GM13977 (cell line): ENCODE data around the gene CREBL2.
"Not testable (repeated sequence)": the region's sequence is repeated elsewhere in the genome, so short reads cannot be mapped to it uniquely, and the experiment has no call there.

Experiments
- DNase-seq: peaks from one replicate; pipeline ENCODE4 v3.0.0; 2012; ENCODE audit warnings: low spot score
- CTCF ChIP-seq: IDR thresholded peaks from 2 replicates; pipeline ENCODE4 v1.5.1; 2012; ENCODE audit warnings: mild to moderate bottlenecking, control low read depth; ENCODE audit not compliant: insufficient read depth; ENCODE audit errors: extremely low read depth, missing control alignments
- in situ Hi-C: fragments of 300-500 bp; cut with MboI; formaldehyde crosslinking; loops from one replicate; pipeline ENCODE4 v1.12.0; 2022; ENCODE audit warnings: low sequenced_read_pairs, low pct_unique_long_range_greater_than_20kb, mixed read lengths, inconsistent platforms; ENCODE audit not compliant: unreplicated experiment

Gene CREBL2

GRCh38 chr12:12610711-12611110 is 965 bp upstream of the CREBL2 start:
- no peak for TF ChIP-seq CTCF

GRCh38 chr12:12612358-12612757 is 682 bp downstream of the CREBL2 start:
- in situ Hi-C loops = no loop called here
- no peak for TF ChIP-seq CTCF

More at GRCh38 chr12:12610711-12611110, 965 bp upstream of the CREBL2 start:
- in situ Hi-C loops = no loop called here
- no peak for DNase-seq

GRCh38 chr12:12613344-12613743 is 1.7 kb downstream of the CREBL2 start:
- no peak for DNase-seq
- in situ Hi-C loops = no loop called here
- no peak for TF ChIP-seq CTCF

More at GRCh38 chr12:12612358-12612757, 682 bp downstream of the CREBL2 start:
- peak; percentile 46 for DNase-seq

- no peak for TF ChIP-seq CTCF
- DNase-seq = no peak
- in situ Hi-C loops = no loop called here
Observed at GRCh38 chr12:12614342-12614741, 2.7 kb downstream of the CREBL2 start.

- no peak for DNase-seq
- in situ Hi-C loops = no loop called here
- TF ChIP-seq CTCF = no peak
Observed at GRCh38 chr12:12616512-12617310, 5.0 kb downstream of the CREBL2 start.

- DNase-seq, in situ Hi-C loops: not testable (repeated sequence)
Observed at GRCh38 chr12:12618064-12618463, 6.4 kb downstream of the CREBL2 start.

GRCh38 chr12:12620730-12621315 is 9.1 kb downstream of the CREBL2 start:
- TF ChIP-seq CTCF = no peak
- DNase-seq = no peak
- in situ Hi-C loops = no loop called here
